D721Med (cell line): ENCODE measurements around the gene METTL25B.

ENCODE experiments used
- DNase-seq: peaks from one replicate; pipeline ENCODE4 v3.0.0; 2011; ENCODE audit warnings: low spot score; ENCODE audit not compliant: insufficient read length
- FAIRE-seq: peaks from 2 replicates; lab custom pipeline; 2011; peaks lifted over from hg19 to GRCh38; lab: Jason Lieb, UNC
- CTCF ChIP-seq: IDR thresholded peaks from 2 replicates; pipeline ENCODE4 v1.5.1; 2012; ENCODE audit warnings: mild to moderate bottlenecking, control low read depth; ENCODE audit not compliant: insufficient read depth; ENCODE audit errors: missing control alignments

The METTL25B gene

GRCh38 chr1:156689953-156690674 is 38.2 kb upstream of the METTL25B start:
- no peak for TF ChIP-seq CTCF
- FAIRE-seq (no peak), DNase-seq (no peak)

GRCh38 chr1:156690675-156691036 is 37.6 kb upstream of the METTL25B start:
- DNase-seq (no peak), FAIRE-seq (no peak)
- no peak for TF ChIP-seq CTCF

- no peak for TF ChIP-seq CTCF
- DNase-seq = no peak
- FAIRE-seq = no peak
Measured at GRCh38 chr1:156691191-156691590, 37.1 kb upstream of the METTL25B start.

GRCh38 chr1:156691665-156692440 is 36.4 kb upstream of the METTL25B start:
- no peak for TF ChIP-seq CTCF
- no peak for DNase-seq
- no peak for FAIRE-seq

- no peak for TF ChIP-seq CTCF
- no peak for FAIRE-seq
- DNase-seq = no peak
Measured at GRCh38 chr1:156692441-156692924, 35.8 kb upstream of the METTL25B start.

- no peak for DNase-seq
- TF ChIP-seq CTCF = no peak
- FAIRE-seq = no peak
Measured at GRCh38 chr1:156692925-156693847, 35.1 kb upstream of the METTL25B start.
